Dedifferentiated amniotic fluid mesenchymal stem cell (primary cell): ENCODE results near the gene UBASH3B.

ENCODE experiments used
- DNase-seq: peaks from one replicate; pipeline ENCODE4 v3.0.0-alpha.2; 2016; ENCODE audit errors: extremely low spot score

The UBASH3B gene

DNA sequence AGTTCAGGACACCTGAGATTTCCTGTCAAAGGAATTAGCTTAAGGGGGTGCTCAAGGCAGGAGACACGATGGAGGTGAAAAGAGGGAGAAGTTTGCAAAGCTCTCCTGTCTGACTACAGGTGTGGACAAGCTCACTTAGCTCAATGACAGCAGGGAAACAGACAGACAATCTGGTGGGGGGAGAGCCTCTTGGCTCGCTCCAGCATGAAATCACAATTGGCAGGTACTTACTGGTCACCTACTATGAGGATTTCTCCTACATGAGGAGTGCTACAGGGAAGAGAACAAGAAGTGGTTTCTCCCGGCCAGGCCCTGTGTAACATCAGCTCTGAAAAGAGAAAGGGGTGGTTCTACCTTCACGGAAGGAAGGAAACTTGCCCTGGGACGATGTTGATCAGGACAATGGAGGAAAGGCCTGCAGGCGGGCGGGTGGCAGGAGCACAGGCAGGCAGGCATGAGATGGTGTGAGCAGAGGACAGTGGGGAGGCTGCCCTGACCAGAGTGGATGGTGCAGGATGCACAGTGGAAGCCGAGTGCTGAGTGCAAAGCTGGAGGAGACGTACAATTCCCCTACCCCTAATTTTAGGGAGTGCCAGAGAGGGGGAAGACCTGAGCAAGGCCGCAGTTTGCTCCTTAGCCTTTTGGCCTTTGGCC, 124.9 kb downstream of the UBASH3B start:
- DNase-seq: no peak

DNA sequence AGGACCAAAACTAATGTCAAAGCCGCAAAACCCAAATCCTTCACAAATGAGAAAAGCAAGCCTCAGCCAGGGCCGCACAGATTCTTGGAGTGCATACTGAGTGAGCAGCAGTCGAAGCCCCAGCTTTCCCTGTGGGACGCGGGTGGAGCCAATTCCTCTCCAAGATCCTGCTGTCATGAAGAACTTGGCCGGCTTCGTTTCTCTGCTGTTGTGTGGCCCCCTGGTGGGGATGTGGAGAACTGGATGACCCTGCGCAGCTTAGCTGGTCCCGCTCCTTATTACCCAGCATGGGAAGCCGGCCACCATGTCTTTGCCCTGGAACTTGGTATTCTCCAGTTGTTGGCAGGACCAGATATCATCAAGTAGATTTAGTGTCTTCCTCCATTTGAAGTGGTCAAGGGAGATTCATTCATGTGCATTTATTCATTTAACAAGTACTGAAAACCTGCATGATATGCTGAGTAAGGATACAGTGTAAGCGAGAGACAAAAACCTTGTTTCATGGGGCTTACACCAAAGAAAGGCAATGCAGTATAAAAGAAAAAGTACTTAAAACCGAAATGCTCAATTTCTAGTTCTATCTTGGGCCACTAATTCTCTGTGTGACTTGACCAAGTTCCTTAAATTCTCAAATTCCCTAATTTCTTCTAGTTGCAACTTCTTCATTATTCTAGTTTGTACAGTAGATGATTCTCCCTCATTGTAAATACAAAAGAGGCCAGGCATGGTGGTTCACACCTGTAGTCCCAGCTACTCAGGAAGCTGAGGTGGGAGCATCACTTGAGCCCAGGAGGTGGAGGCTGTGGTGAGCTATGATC, 126.1 kb downstream of the UBASH3B start:
- peak; percentile 94 for DNase-seq

DNA sequence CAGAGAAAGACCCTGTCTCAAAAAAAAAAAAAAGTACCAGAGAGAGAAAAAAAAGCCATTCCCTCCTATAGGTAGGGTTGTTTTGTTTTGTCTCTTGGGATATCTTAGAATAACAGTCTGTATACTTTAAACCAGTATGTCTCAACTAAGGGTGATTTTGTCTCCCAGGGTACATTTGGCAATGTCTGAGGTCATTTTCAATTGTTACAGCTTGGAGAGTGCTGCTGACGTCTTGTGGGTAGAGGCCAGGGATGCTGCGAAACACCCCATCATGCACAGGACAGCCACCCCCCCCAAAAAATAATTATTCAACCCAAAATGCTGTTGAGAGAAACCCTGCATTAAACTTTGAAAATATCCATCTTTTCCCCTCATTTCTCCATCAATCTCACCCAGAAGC, 126.7 kb downstream of the UBASH3B start:
- no peak for DNase-seq

DNA sequence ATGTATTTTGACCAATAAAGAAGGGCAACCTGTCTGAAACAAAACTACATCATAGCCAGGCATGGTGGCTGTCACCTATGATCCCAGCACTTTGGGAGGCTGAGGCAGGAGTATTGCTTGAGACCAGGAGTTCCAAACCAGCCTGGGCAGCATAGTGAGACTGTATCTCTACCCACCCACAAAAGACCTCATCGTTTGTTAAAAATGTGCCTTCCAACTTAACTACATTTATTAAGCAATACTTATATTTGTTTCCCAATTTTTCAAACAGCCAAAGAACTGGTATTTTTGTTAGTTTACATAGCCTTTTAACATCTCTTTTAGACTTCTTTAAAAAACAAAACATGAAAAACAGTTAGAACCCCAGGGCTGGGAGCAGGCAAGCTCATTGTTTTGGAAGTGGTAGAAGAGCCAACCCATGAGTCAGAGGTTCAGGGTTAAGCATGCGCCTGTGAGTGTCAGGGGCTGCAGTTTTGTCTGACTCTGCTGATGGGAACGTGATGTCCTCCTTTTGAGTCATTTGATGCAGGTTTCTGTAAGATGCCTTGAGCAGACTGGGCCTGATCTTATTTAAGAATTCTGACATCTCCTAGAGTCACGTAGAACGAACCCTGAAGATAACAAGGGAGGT, 128.9 kb downstream of the UBASH3B start:
- peak; percentile 70 for DNase-seq

DNA sequence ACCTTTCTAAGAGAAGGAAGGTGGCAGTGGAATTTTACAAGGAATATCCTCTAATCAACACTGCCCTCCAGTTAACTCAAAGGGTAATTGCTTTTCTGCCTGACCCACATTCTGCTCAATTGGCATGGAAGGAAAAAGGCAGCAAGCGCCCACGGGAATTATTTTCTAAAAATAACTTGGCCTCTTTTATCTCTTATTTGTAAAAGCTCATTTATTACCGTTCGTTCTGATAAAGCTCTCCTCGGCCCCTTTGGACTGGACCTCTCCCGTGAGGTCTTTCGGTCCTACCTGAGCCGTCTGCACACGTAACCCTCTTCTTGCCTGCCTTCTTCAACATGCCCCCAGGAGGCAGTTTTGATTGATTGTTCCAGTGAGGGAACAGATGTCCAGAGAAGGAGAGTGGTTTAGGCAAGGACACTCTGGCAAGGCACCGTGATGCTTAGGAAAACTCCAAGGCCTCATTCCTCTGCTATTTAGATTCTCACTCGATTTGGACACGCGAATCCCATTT, 129.6 kb downstream of the UBASH3B start:
- DNase-seq: no peak

DNA sequence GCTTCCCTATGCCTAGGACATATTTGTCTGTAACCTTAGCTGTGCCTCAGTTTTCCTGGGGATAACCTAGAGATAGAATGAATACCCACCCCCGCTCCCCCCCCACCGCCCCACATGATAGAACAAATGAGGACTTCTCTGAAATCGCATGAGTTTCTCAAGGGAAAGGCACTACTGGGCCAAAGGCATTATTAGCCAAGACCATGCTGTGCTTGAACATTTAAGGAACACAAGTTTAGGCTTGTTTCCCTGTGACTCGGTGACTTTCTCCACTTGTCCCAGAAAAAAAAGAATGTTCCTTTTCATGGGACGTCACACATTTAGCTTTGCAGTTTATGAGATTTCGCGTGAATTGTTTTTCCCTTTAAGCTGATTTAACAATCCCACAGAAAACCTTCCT, 131.4 kb downstream of the UBASH3B start:
- no peak for DNase-seq

DNA sequence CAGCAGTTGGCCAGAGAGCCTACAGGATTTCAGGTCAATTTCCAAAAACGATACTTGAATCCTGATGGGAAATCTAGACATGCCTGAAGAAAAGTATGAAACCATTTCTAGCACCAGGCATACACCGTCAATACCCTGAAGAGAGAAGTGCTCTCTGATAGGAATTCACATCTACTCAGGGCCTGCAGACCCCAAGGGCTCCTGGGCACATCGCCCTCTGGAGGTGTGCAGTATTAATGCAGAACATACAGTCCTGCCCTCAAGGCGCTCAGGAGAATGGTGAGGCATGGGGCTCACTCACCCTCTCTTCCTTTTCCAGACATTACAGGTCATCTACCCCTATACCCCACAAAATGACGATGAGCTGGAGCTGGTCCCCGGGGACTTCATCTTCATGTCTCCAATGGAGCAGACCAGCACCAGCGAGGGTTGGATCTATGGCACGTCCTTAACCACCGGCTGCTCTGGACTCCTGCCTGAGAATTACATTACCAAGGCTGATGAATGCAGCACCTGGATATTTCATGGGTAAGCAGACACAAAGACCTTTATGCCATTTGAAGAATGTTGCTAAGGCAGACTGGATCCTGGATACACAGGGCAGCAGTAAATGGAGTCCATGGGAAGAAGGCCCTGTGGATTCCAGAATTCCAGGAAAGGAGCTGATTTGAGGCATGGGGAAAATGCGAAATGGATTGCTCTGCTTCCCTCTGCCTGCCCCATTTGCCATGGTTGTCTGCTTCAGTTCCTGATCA, 133.4 kb downstream of the UBASH3B start:
- DNase-seq: no peak

DNA sequence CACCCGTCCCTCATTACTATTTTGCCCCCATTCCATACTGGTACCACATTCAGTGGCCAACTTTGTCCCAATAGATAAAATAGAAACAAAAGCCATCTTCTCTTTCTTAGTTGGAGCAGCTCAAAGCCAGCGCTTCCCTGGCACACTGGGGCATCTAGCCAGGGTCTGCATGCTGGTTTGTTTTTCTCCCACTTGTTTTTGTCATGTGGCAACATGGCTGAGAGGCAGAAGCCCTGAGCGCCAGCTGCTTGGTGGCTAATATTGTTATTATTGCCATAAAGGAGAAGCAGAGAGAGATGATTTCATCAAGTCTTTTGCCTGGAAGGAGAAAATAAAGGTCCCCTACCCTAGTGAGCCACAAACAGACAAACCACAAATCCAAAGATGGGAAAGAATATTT, 134.4 kb downstream of the UBASH3B start:
- no peak for DNase-seq

DNA sequence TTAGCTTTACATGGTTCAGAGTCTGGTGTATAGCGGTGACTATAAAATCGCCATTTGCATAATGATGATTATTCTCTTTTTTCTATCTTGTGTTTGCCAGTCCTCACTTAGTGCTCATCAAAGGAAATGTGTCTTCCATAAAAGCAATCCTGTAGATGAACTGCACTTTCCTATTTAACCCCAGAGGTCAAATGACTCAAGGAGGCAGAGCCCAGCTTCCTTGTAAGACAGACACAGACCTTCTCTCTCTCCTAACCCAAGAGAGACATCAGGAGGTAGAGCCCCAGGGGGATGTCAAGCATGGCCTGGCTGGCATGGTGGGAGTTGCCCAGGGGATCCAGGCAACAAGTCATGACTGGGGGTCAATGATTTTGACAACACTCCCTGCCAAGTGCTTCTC, 135.9 kb downstream of the UBASH3B start:
- DNase-seq: no peak

DNA sequence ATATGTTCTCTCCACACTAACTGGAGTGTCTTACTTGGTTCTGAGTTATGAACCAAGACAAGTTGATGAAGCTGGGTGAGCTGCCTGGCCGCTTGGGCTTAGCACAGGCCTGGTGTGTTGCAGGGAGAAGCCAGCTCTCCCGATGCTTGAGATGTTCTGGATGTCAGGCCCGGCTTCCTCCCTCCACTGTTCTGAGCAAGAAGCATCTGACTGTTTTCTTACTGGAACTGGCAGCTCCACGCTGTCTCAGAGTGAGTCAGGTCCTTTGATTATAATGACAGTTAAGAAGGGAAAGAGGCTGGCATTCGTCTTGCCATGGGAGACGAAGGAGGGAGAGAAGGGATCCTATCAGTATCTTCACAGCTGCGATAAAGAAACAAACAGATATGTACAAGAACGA, 136.3 kb downstream of the UBASH3B start:
- no peak for DNase-seq

DNA sequence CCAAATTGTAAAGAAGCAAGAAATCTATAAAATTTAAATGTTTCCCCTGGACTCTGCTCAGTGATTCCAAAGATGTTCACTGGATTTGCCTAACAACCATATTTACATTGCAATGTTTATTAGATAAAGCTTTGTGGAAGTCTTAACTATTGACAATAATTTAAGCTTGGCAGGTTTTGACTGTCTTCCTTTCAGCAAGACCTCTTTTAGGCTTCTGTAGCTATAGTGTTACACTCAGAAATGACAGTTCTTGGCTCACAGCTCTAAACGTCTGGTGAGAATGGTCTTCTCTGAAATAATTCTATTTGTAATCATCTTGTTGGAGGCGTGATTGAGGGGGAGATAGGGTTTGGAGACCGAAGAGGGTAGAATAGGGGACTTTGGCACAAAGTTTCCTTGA, 138.0 kb downstream of the UBASH3B start:
- no peak for DNase-seq

DNA sequence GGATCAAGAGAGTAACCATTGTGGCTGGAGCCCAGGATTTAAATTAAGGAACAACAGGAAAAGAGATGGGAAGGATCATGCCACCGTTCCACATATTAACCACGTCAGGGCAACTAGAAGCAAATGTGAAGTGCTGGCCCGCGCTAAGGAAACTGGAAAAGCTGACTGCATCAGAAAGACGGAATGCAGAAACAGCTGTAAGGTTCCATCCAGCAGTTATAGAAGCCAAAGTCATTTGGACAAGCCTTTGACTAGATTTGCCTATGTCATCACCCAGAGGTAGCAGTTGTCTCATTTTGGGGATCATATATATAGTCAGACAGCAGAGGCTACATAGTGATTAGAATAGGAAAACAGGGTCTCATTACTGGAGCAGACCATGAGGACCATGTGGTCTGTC, 139.8 kb downstream of the UBASH3B start:
- no peak for DNase-seq

DNA sequence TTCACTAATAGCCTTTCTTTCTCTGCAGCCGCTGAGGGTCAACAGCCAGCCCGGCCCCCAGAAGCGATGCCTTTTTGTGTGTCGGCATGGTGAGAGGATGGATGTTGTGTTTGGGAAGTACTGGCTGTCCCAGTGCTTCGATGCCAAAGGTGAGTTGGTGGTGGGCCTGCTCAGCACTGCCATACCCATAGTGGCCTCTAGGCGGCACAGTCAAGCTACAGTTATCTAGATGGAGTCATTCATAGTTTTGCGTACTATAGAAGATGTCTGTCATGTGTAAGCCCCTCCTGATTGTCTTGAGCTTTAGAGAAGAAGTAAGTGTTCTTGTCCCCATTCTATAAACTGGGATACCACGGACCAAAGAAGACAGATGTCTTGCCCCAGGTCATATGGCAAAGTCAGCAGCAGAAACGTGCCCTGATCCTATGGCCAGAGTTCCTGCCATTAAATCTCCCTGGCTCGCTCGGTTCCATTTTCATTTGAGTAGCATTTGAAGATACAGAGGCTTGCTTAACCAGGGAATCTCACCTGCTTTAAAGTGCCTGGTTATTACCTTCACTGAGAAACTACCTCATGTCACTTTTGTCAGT, 140.7 kb downstream of the UBASH3B start:
- no peak for DNase-seq

DNA sequence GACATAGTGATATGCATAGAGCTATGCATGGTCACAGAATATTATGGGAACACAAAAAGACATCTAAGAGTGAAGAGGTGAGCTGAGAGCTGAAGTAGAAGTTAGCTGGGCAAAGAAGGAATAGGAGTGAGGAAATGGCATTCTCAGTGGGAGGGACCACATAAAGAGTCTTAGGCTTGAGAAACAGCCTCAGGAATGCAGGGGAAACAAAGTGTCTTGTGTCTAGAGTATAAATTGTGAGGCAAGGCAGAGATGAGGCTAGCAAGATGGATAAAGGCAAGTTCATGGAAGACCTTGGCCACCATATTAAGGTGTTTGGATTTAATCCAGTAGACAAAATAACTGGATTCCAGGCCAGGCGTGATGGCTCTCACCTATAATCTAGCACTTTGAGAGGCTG, 142.1 kb downstream of the UBASH3B start:
- DNase-seq: no peak

DNA sequence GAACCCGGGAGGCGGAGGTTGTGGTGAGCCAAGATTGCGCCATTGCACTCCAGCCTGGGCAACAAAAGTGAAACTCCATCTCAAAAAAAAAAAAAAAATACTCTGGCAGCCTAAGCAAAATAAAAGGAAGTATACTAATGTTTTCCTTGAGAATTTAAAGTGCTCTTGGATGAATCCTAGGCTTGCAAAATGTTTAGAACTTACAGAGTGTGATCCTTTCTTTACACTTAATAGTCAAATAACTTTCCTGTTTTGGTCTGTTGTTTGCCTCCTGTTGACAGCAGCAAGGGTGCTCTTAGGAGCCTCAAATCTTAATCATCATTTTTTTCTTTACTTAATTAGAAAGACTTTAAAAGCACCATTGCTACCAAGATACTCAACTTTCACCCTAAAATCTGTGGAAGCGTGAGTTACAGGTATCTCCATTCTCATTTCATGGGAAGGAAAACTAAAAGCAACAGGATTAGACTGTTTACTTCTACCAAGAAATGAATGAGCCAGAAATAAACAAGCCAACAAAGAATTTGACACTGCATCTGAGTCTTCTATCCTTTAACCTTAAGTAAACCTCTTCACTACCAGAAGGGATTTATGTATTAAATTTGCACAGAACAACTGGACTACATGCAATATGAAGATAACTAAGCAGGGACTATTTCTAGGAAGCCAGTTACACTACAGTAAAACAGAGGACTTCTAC, 144.0 kb downstream of the UBASH3B start:
- DNase-seq: no peak

DNA sequence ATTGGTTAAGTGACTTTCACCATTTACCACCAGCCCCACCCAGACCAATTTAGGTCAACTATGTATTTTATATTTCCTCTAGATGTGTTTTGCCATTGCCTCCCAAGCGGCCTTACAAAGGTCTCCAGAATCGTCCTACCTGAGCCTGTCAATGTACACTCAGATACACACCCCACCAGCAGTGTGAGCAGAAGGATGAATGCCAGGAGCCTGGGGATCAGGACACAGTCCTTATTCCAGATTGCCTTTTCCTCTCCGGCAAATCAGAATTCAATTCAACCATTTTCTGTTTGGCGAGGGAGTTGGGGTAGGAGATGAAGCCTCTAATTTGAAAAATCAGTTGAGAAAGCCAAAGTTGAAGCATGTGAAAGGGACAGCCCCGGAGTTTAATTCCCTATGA, 147.4 kb downstream of the UBASH3B start:
- DNase-seq: no peak

DNA sequence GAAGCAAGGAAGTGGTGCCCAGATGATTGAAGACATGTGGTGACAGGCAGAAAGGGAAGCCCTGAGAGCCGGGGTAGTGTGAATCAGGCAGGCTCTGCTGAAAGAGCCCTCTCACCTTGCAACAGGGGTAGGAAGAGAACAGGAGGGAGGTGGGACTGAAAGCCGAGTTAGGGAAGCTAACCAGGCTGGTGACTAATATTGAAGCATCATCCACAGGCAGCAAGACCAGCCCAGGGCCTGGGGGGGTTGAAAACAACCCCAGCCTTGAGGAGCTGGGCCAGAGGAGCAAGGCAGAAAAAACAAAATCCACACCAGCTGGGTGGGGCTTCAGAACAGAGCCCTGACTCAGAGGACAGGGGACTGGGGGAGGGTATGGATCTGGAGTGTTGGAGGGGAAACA, 147.8 kb downstream of the UBASH3B start:
- DNase-seq: peak; percentile 64

DNA sequence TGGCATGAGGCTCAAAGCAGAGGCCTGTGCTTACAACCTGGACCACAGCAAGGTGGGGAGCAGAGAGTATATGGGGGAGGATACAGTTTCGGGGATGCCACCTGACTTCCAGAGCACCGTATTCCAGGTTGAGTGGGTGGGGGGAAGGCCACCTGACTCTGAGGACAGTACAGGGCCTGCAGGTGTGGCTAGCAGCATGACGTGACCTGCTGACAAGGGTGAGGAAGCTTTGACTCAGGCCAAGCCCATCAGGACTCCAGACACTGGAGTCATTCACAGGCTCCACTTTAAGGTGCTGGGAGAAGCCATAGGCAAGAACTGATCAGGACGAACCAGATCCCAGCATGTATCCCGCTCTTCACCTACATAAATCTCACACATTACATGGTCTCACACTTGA, 148.2 kb downstream of the UBASH3B start:
- no peak for DNase-seq

DNA sequence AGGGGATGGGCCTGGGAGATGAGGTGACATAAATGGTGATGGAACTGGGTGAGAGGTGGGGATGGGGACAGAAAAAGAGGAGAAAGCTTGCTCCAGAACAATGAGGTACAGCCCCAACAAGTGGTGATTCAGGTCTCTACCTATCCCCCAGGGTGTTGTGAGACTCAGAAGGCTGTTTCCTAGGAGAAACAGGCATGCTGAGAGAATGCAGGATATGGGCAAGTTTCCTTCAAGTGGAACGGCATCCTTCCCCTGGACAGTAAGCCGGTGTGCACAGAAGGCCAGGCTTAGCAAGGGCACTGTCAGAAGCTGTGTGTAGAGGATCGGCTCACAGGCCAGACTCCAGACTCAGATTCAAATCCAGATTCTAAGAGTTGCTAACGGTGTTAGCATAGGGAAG, 148.6 kb downstream of the UBASH3B start:
- DNase-seq: peak; percentile 31

DNA sequence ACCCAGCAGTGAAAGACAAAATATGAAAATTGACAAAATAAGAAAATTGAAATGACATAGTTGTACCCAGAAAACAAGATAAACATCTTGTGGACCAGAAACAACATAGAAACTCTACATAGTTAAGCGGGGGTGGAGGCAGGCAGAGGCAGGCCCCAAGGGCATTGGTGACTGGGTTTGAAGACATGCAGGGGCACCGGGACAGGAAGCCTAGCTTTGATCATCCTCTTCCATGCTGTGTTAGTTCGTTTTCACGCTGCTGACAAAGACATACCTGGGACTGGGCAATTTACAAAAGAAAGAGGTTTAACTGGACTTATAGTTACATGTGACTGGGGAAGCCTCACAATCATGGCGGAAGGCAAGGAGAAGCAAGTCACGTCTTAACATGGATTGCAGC, 149.3 kb downstream of the UBASH3B start:
- no peak for DNase-seq
